ENCODE measurements around the gene FGD4.

Gene FGD4

DNA sequence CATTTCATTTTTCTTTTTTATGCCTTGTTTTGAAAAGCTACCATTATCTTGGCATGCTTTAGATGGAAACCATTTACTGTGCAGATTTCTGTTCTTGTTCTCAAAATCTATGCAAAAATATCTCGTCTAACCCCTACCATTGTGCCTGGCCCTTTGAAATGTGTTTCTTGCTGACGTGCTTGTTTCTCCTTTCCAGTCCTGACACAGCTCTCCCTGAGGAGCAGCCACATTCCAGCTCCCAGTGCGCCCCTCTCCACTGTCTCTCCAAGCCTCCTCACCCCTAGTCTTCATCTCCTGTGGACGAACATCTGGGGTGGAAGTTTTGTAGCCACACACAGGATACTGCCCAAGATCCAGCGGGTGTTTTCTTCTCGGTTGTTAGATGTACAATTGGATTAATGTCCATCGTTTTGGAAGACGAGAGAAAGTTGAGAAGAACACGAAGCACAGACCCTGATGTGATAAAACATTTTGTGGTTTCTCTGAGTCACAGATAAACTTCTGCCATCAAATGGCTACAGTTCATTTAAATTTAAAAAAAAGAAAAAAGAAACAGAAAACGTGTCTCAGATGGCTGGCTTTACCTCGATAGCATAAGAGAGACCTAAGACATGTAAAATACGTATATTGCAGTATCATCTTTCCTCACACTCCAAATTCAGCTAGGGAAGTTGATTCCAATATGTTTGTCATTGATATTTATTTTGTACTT lies 21.9 kb upstream of the FGD4 start:
- TF ChIP-seq, protein P1, sequence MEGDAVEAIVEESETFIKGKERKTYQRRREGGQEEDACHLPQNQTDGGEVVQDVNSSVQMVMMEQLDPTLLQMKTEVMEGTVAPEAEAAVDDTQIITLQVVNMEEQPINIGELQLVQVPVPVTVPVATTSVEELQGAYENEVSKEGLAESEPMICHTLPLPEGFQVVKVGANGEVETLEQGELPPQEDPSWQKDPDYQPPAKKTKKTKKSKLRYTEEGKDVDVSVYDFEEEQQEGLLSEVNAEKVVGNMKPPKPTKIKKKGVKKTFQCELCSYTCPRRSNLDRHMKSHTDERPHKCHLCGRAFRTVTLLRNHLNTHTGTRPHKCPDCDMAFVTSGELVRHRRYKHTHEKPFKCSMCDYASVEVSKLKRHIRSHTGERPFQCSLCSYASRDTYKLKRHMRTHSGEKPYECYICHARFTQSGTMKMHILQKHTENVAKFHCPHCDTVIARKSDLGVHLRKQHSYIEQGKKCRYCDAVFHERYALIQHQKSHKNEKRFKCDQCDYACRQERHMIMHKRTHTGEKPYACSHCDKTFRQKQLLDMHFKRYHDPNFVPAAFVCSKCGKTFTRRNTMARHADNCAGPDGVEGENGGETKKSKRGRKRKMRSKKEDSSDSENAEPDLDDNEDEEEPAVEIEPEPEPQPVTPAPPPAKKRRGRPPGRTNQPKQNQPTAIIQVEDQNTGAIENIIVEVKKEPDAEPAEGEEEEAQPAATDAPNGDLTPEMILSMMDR (IDR thresholded peaks at IDR 0.05; ENCODE audit: borderline replicate concordance, extremely low read depth, low read length, poor library complexity, severe bottlenecking), result no peak
- no peak for TF ChIP-seq EZH2 (IDR thresholded peaks at IDR 0.05; ENCODE audit: borderline replicate concordance, low read depth, low read length, severe bottlenecking)
- no peaks in the 10 kb centered on the region for H3K9me3 ChIP-seq (ENCODE audit: insufficient read depth, low read length, severe bottlenecking)

DNA sequence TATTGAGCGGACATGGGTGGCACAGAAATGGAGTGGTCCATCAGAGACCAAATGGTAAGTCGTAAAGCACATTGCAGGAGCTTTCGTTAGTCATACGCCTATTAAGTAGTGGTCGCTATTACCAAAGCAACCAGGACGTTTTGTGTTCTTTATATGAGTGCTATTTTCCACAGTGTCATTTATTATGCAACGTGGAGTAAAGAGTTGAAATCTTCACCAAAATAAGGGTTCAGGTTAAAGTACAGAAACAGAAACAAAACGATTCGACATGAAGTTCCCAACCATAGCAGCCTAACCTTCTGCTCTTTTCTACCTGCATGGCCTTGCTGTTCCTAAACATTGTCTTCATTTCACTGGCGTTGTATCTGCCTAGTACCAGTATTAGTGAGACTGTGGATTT lies 20.1 kb upstream of the FGD4 start:
- no peak overlapping the region for H3K4me2 ChIP-seq (ENCODE audit: insufficient read depth, low read length)
- H3K27me3 ChIP-seq (ENCODE audit: insufficient read depth, low read length, poor library complexity), result no peaks in the 10 kb centered on the region
- H3K4me1 ChIP-seq (ENCODE audit: insufficient read depth, low read length), result no peaks in the 10 kb centered on the region
- H3K27ac ChIP-seq (ENCODE audit: low read length), result no peak overlapping the region
- TF ChIP-seq, protein P1 (IDR thresholded peaks at IDR 0.05; ENCODE audit: borderline replicate concordance, extremely low read depth, low read length, poor library complexity, severe bottlenecking), result no peak
- no peak for TF ChIP-seq EZH2 (IDR thresholded peaks at IDR 0.05; ENCODE audit: borderline replicate concordance, low read depth, low read length, severe bottlenecking)
- H3K79me2 ChIP-seq (ENCODE audit: insufficient read depth, low read length), result no peaks in the 10 kb centered on the region
- H4K20me1 ChIP-seq (ENCODE audit: insufficient read depth, low read length), result no peaks in the 10 kb centered on the region
- no peaks in the 10 kb centered on the region for H3K36me3 ChIP-seq (ENCODE audit: insufficient read depth, low read length)
- ATAC-seq (ENCODE audit: insufficient read depth, low read depth), result no peak
- H3K9ac ChIP-seq (ENCODE audit: low read depth, low read length), result no peak overlapping the region
- no peak overlapping the region for H3K4me3 ChIP-seq (ENCODE audit: low read depth in 1 of 2, low read length in 2 of 2)
- no peak for DNase-seq
- no peaks in the 10 kb centered on the region for H3K9me3 ChIP-seq (ENCODE audit: insufficient read depth, low read length, severe bottlenecking)
- H2AFZ ChIP-seq (ENCODE audit: low read depth, low read length), result no peak overlapping the region

More for the DNA sequence above, 21.9 kb upstream of the FGD4 start:
- Histone ChIP-seq H3K4me1 (ENCODE audit: insufficient read depth, low read length) (no peaks in the 10 kb centered on the region), H3K79me2 (ENCODE audit: insufficient read depth, low read length) (no peaks in the 10 kb centered on the region), H4K20me1 (ENCODE audit: insufficient read depth, low read length) (no peaks in the 10 kb centered on the region), H3K9ac (ENCODE audit: low read depth, low read length) (no peak overlapping the region), H2AFZ (ENCODE audit: low read depth, low read length) (no peak overlapping the region), H3K36me3 (ENCODE audit: insufficient read depth, low read length) (no peaks in the 10 kb centered on the region), H3K27ac (ENCODE audit: low read length) (no peak overlapping the region), H3K4me2 (ENCODE audit: insufficient read depth, low read length) (no peak overlapping the region), H3K27me3 (ENCODE audit: insufficient read depth, low read length, poor library complexity) (no peaks in the 10 kb centered on the region), H3K4me3 (ENCODE audit: low read depth in 1 of 2, low read length in 2 of 2) (no peak overlapping the region)
- DNase-seq, result no peak
- no peak for ATAC-seq (ENCODE audit: insufficient read depth, low read depth)

DNA sequence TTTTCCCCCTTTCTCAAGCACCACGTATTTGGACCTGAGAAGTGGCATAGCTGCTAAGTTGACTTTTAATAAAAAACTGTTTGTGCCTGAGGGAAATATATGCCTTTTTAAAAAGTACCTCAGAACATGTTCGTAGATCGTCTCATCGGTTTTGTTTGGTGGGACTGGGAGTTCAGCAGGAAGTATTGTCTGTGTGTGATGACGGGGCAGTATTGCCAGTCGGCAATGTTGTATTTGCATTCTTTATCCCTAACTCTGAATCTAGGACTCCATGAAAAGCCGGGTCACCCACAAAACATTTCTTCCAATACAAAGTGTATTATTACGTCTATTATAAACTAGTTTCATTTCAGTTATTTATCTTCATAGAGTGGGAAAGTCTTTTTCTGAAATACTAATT lies 19.7 kb upstream of the FGD4 start:
- Histone ChIP-seq H3K4me1 (ENCODE audit: insufficient read depth, low read length) (no peaks in the 10 kb centered on the region), H3K36me3 (ENCODE audit: insufficient read depth, low read length) (no peaks in the 10 kb centered on the region), H3K9me3 (ENCODE audit: insufficient read depth, low read length, severe bottlenecking) (no peaks in the 10 kb centered on the region), H3K27me3 (ENCODE audit: insufficient read depth, low read length, poor library complexity) (no peaks in the 10 kb centered on the region), H4K20me1 (ENCODE audit: insufficient read depth, low read length) (no peaks in the 10 kb centered on the region), H3K4me3 (ENCODE audit: low read depth in 1 of 2, low read length in 2 of 2) (no peak overlapping the region), H3K79me2 (ENCODE audit: insufficient read depth, low read length) (no peaks in the 10 kb centered on the region), H2AFZ (ENCODE audit: low read depth, low read length) (no peak overlapping the region), H3K4me2 (ENCODE audit: insufficient read depth, low read length) (no peak overlapping the region), H3K9ac (ENCODE audit: low read depth, low read length) (no peak overlapping the region), H3K27ac (ENCODE audit: low read length) (no peak overlapping the region)
- ATAC-seq (ENCODE audit: insufficient read depth, low read depth) (no peak), DNase-seq (no peak)
- TF ChIP-seq, protein P1 (IDR thresholded peaks at IDR 0.05; ENCODE audit: borderline replicate concordance, extremely low read depth, low read length, poor library complexity, severe bottlenecking), result no peak
- no peak for TF ChIP-seq EZH2 (IDR thresholded peaks at IDR 0.05; ENCODE audit: borderline replicate concordance, low read depth, low read length, severe bottlenecking)
